HepG2 (cell line): ENCODE measurements around the gene GNRH2. TPM values are rescaled to one million over a fixed set of nuclear protein-coding genes. Genes with fewer than 3 reads are reported as not detected.
"Not testable (repeated sequence)": the region's sequence is repeated elsewhere in the genome, so short reads cannot be mapped to it uniquely, and the experiment has no call there.

Experiments used
- ATAC-seq: fragments of 200-7000 bp; cut with Tn5 transposase; 3 replicates; pipeline ENCODE4 v1.9.1; 2020; ENCODE audit warnings: mild to moderate bottlenecking, moderate library complexity
- BruUV-seq: library from RNA; stranded (reverse); fragments of 400-500 nt; replicated peaks from 2 replicates; lab custom pipeline; 2021; lab: Mats Ljungman, UMichigan
- CTCF ChIA-PET: fragments of 300-600 bp; formaldehyde crosslinking; extraction: SDS; loops from one replicate; lab custom pipeline; 2021; ENCODE audit warnings: low total read pairs, inconsistent platforms, low intra/inter-chr PET ratio; lab: Yijun Ruan, JAX
- POLR2A ChIA-PET: fragments of 350-600 bp; sonication (Branson Sonifier 250); formaldehyde crosslinking; loops from one replicate; lab custom pipeline; 2020; ENCODE audit warnings: antibody characterized with exemption, inconsistent platforms; lab: Yijun Ruan, JAX
- DNase-seq: peaks from one replicate; pipeline ENCODE4 v3.0.0-alpha.2; 2015; ENCODE audit warnings: low spot score
- FAIRE-seq: peaks from 3 replicates; lab custom pipeline; 2011; peaks lifted over from hg19 to GRCh38; lab: Jason Lieb, UNC
- H2AFZ ChIP-seq: one replicate; pipeline ENCODE4 v1.6.1; 2011; ENCODE audit warnings: low read length, inconsistent platforms
- H3K27ac ChIP-seq: fragments of 300-600 bp; 3 replicates; pipeline ENCODE4 v1.8.0; 2011; ENCODE audit warnings: mixed run types, mild to moderate bottlenecking, mixed read lengths, low read length, inconsistent platforms; ENCODE audit not compliant: insufficient read depth; ENCODE audit errors: extremely low read length
- H3K27me3 ChIP-seq, 2 experiments: fragments of 200-600 bp in 1 of 2; 2 replicates in 1 of 2; 3 replicates in 1 of 2; pipeline versions ENCODE4 v1.6.0 to v1.8.0; 2011; ENCODE audit warnings: low read length in 2 of 2, mild to moderate bottlenecking in 2 of 2, moderate library complexity in 2 of 2, inconsistent platforms in 1 of 2; ENCODE audit not compliant: insufficient read depth in 2 of 2, control insufficient read depth in 1 of 2
- H3K36me3 ChIP-seq, 2 experiments: fragments of 200-600 bp in 1 of 2; replicated peaks in 1 of 2; 2 replicates in 1 of 2; 3 replicates in 1 of 2; pipeline versions ENCODE4 v1.5.1 to v1.8.0; 2011; ENCODE audit warnings: low read length in 2 of 2, inconsistent platforms in 1 of 2; ENCODE audit not compliant: insufficient read depth in 2 of 2, control insufficient read depth in 1 of 2
- H3K4me1 ChIP-seq: 2 replicates; pipeline ENCODE4 v1.5.1; 2012; ENCODE audit warnings: low read length, inconsistent platforms; ENCODE audit not compliant: insufficient read depth
- H3K4me2 ChIP-seq: 2 replicates; pipeline ENCODE4 v1.6.0; 2011; ENCODE audit warnings: low read depth, low read length, inconsistent platforms
- H3K4me3 ChIP-seq, 3 experiments: fragments of 200-600 bp in 1 of 3; sonication (generic), shearing (Covaris generic) in 1 of 3; replicated peaks in 1 of 3; 2 replicates each; pipeline ENCODE4 v1.5.1; 2011 to 2016; ENCODE audit warnings: low read length in 3 of 3, inconsistent platforms in 2 of 3, low read depth in 2 of 3, mild to moderate bottlenecking in 2 of 3, control low read depth in 1 of 3, mixed read lengths in 1 of 3; ENCODE audit not compliant: insufficient read depth in 1 of 3
- H3K79me2 ChIP-seq: one replicate; pipeline ENCODE4 v1.6.1; 2011; ENCODE audit warnings: low read length, inconsistent platforms; ENCODE audit not compliant: insufficient read depth
- H3K9ac ChIP-seq: 2 replicates; pipeline ENCODE4 v1.6.0; 2011; ENCODE audit warnings: mild to moderate bottlenecking, low read depth, low read length, inconsistent platforms; ENCODE audit not compliant: insufficient read depth
- H3K9me3 ChIP-seq: 2 replicates; pipeline ENCODE4 v1.5.1; 2012; ENCODE audit warnings: mild to moderate bottlenecking, low read length
- H4K20me1 ChIP-seq: 2 replicates; pipeline ENCODE4 v1.6.0; 2011; ENCODE audit warnings: inconsistent platforms, mild to moderate bottlenecking, low read length, moderate library complexity; ENCODE audit not compliant: insufficient read depth
- ELF3 ChIP-seq: IDR thresholded peaks from 2 replicates; pipeline ENCODE4 v1.6.1; 2016; ENCODE audit warnings: missing genetic modification reagents, missing compliant biosample characterization
- FOXA1 ChIP-seq, 2 experiments: fragments of 450-650 bp in 1 of 2; sonication (generic) in 1 of 2; formaldehyde crosslinking in 1 of 2; IDR thresholded peaks; 2 replicates each; pipeline versions ENCODE4 v1.4.0 to v1.6.1; 2016 to 2020; ENCODE audit warnings: missing genetic modification reagents in 1 of 2
- SAP130 ChIP-seq: IDR thresholded peaks from 2 replicates; pipeline ENCODE4 v1.6.1; 2016; ENCODE audit warnings: low read depth
- SOX13 ChIP-seq, 3 experiments: fragments of 450-650 bp in 1 of 3; sonication (generic) in 1 of 3; formaldehyde crosslinking in 1 of 3; IDR thresholded peaks in 2 of 3; conservative IDR thresholded peaks in 1 of 3; 2 replicates each; pipeline versions ENCODE4 v1.5.0 to v1.6.1; 2016 to 2020; ENCODE audit warnings: antibody characterized with exemption in 1 of 3, mild to moderate bottlenecking in 1 of 3, missing compliant biosample characterization in 1 of 3, missing genetic modification reagents in 1 of 3, moderate library complexity in 1 of 3
- ZFX ChIP-seq: sonication (generic); formaldehyde crosslinking; IDR thresholded peaks from 2 replicates; pipeline ENCODE4 v1.4.0; 2020; ENCODE audit warnings: mild to moderate bottlenecking, low read depth, missing genetic modification reagents, moderate library complexity
- ZNF251 ChIP-seq: sonication (generic); formaldehyde crosslinking; IDR thresholded peaks from 2 replicates; pipeline ENCODE4 v1.9.0; 2021; ENCODE audit warnings: mild to moderate bottlenecking, missing genetic modification reagents
- ZNF350 ChIP-seq: sonication (generic); formaldehyde crosslinking; IDR thresholded peaks from 2 replicates; pipeline ENCODE4 v1.4.0; 2020; ENCODE audit warnings: mild to moderate bottlenecking, low read depth, missing genetic modification reagents, borderline replicate concordance
- ZNF879 ChIP-seq: sonication (generic); formaldehyde crosslinking; IDR thresholded peaks from 2 replicates; pipeline ENCODE4 v1.8.1; 2023; ENCODE audit warnings: missing genetic modification reagents
- WGBS: methylation state at CpG from one replicate; pipeline ENCODE4 v1.1.6; 2017; ENCODE audit warnings: low lambda C conversion rate; 5-methylcytosine and 5-hydroxymethylcytosine counted together
- in situ Hi-C: cut with HindIII; loops from 2 replicates; pipeline ENCODE4 v1.10.0; 2017; ENCODE audit warnings: low pct_unique_long_range_greater_than_20kb; ENCODE audit not compliant: extremely low pct_ligation_motif_present
- intact Hi-C: fragments of 100-400 bp; cut with micrococcal nuclease; formaldehyde crosslinking; loops from one replicate; pipeline ENCODE4 v1.10.0; 2022; ENCODE audit not compliant: unreplicated experiment
- polyA plus RNA-seq, 8 experiments: library from polyadenylated mRNA; depleted of rRNA in 3 of 8; stranded (reverse) in 7 of 8; unstranded in 1 of 8; fragments of >200 nt; fragmentation: Illumina TruSeq in 4 of 8; extraction: Trizol in 4 of 8; gene quantifications; 2 replicates each; pipeline versions ENCODE4 v1.2.1 to v1.2.3, GENCODE V29; 2011 to 2016; ENCODE audit warnings: low read depth in 4 of 8, missing spikeins in 1 of 8, mixed read lengths in 1 of 8; ENCODE audit not compliant: insufficient read depth in 1 of 8
- total RNA-seq, 5 experiments: library from RNA; depleted of rRNA; stranded (reverse); fragments of >200 nt; fragmentation: Illumina TruSeq; extraction: Trizol; gene quantifications; 2 replicates each; pipeline ENCODE4 v1.2.3, GENCODE V29; 2016; ENCODE audit warnings: low read depth in 1 of 5
- TF ChIP-seq, protein P1 (sequence below): sonication (generic); formaldehyde crosslinking; conservative IDR thresholded peaks from 2 replicates; pipeline ENCODE4 v1.4.0; 2020; ENCODE audit warnings: mild to moderate bottlenecking, missing genetic modification reagents, moderate library complexity

Gene GNRH2
- total and polyA plus RNA-seq, 2 of the 13 experiments (the other 11 are each of a cell fraction or from before 2014, with no cell fraction given) = 0.28 TPM; not detected in 1

DNA sequence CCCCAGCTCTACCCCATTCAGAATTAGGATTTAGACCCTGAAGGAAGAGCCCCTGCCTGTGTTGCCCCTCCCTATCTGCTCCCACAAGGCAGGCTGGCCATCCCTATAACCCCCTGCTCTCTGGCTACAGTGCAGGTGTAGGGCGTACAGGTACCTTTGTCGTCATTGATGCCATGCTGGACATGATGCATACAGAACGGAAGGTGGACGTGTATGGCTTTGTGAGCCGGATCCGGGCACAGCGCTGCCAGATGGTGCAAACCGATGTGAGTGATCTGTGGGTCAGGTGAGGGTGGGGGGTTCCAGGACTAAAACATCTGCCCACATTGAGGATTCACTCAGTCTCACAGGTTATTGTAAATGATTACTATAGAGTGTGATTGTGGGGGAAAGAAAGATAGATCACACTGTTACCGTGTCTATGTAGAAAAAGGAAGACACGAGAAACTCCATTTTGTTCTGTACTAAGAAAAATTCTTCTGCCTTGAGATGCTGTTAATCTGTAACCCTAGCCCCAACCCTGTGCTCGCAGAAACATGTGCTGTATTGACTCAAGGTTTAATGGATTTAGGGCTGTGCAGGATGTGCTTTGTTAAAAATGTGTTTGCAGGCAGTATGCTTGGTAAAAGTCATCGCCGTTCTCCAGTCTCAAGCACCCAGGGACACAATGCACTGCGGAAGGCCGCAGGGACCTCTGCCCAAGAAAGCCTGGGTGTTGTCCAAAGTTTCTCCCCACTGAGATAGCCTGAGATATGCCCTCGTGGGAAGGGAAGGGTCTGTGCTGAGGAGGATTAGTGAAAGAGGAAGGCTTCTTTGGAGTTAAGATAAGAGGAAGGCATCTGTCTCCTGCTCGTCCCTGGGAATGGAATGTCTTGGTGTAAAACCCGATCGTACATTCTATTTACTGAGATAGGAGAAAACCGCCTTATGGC is 20.6 kb upstream of the GNRH2 start (continued):
- 0 out of 2 replicates have a peak, but pooled peaks have one; percentile 7 for TF ChIP-seq ZNF350
- peak; percentile 83; the same call in 1 of the 2 replicates for TF ChIP-seq ZNF251 (CRISPR knock-in tag)
- 0 out of 2 replicates have a peak, but pooled peaks have one; percentile 48 for TF ChIP-seq ZNF879 (CRISPR knock-in tag)
- TF ChIP-seq ZFX (CRISPR knock-in tag) = peak; percentile 37; the same call in 1 of the 2 replicates
- not testable (repeated sequence) for TF ChIP-seq FOXA1 (IDR thresholded peaks at IDR 0.05)
- peak; percentile 66 for TF ChIP-seq FOXA1 (CRISPR knock-in tag; IDR thresholded peaks at IDR 0.05)
- TF ChIP-seq, protein P1, sequence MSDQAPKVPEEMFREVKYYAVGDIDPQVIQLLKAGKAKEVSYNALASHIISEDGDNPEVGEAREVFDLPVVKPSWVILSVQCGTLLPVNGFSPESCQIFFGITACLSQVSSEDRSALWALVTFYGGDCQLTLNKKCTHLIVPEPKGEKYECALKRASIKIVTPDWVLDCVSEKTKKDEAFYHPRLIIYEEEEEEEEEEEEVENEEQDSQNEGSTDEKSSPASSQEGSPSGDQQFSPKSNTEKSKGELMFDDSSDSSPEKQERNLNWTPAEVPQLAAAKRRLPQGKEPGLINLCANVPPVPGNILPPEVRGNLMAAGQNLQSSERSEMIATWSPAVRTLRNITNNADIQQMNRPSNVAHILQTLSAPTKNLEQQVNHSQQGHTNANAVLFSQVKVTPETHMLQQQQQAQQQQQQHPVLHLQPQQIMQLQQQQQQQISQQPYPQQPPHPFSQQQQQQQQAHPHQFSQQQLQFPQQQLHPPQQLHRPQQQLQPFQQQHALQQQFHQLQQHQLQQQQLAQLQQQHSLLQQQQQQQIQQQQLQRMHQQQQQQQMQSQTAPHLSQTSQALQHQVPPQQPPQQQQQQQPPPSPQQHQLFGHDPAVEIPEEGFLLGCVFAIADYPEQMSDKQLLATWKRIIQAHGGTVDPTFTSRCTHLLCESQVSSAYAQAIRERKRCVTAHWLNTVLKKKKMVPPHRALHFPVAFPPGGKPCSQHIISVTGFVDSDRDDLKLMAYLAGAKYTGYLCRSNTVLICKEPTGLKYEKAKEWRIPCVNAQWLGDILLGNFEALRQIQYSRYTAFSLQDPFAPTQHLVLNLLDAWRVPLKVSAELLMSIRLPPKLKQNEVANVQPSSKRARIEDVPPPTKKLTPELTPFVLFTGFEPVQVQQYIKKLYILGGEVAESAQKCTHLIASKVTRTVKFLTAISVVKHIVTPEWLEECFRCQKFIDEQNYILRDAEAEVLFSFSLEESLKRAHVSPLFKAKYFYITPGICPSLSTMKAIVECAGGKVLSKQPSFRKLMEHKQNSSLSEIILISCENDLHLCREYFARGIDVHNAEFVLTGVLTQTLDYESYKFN (CRISPR knock-in tag) = peak; percentile 58; the same call in 1 of the 2 replicates
- TF ChIP-seq SAP130 (CRISPR knock-in tag) = peak; percentile 39; the same call in 1 of the 2 replicates

DNA sequence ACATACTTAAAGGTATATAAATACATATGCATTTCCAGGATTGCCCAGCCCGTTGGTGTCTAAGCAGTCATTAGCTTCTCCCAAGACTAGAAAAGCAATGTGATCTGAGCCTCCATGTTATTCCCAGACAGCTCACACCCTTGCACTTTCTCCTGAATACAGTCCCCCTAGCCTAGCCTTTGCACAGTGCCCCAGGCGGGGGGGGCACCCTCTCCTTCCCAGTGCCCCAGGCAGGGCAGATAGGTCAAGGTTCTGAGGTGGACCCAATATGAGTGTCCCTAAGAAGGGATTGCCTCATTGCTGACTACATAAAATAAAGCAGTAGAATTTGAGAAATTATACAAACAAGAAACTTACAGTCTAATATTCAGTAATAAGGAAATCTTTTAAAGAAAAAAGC is 15.4 kb upstream of the GNRH2 start:
- in situ Hi-C loops (no loop called here), intact Hi-C loops (no loop called here)
- H2AFZ ChIP-seq = no peak overlapping the region
- H3K4me3 ChIP-seq = no peak overlapping the region
- BruUV-seq = no TSS peak
- no peaks in the 10 kb centered on the region for H4K20me1 ChIP-seq
- no peak for FAIRE-seq
- ChIA-PET CTCF (no interaction called here), POLR2A (no interaction called here)
- H3K9me3 ChIP-seq = no peaks in the 10 kb centered on the region
- H3K4me1 ChIP-seq = peaks cover 29% of the 10 kb centered on the region
- DNase-seq = no peak
- no peak overlapping the region for H3K9ac ChIP-seq
- peaks cover 49 to 73% of the 10 kb centered on the region in 2 experiments for H3K36me3 ChIP-seq
- H3K27me3 ChIP-seq = no peaks in the 10 kb centered on the region
- no peaks in the 10 kb centered on the region for H3K79me2 ChIP-seq
- peak; percentile 30 for ATAC-seq
- no peak overlapping the region for H3K27ac ChIP-seq
- WGBS = 60% methylated on average over 2 of the region's 2 CpGs
- no peak overlapping the region for H3K4me2 ChIP-seq
- TF ChIP-seq ELF3 (CRISPR knock-in tag) (no peak), SOX13 (IDR thresholded peaks at IDR 0.05) (no peak), SOX13 (CRISPR knock-in tag; conservative IDR thresholded peaks at IDR 0.05 in 1 of 2, IDR thresholded peaks at IDR 0.05 in 1 of 2) (no peak)
